T-helper 9 cell (primary cell): ENCODE data around the gene CHCHD5.
"Not testable (repeated sequence)": the region's sequence is repeated elsewhere in the genome, so short reads cannot be mapped to it uniquely, and the experiment has no call there.

Experiments
- DNase-seq: peaks from one replicate; pipeline ENCODE4 v3.0.0-alpha.2; 2020
- total RNA-seq, 2 donors: gene quantifications; one replicate each; lab custom pipeline; 2026; lab: John Stamatoyannopoulos, UW

CHCHD5 gene, protein sequence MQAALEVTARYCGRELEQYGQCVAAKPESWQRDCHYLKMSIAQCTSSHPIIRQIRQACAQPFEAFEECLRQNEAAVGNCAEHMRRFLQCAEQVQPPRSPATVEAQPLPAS
- total RNA-seq: 5.1 to 5.9 reads per million in 2 donors

DNA sequence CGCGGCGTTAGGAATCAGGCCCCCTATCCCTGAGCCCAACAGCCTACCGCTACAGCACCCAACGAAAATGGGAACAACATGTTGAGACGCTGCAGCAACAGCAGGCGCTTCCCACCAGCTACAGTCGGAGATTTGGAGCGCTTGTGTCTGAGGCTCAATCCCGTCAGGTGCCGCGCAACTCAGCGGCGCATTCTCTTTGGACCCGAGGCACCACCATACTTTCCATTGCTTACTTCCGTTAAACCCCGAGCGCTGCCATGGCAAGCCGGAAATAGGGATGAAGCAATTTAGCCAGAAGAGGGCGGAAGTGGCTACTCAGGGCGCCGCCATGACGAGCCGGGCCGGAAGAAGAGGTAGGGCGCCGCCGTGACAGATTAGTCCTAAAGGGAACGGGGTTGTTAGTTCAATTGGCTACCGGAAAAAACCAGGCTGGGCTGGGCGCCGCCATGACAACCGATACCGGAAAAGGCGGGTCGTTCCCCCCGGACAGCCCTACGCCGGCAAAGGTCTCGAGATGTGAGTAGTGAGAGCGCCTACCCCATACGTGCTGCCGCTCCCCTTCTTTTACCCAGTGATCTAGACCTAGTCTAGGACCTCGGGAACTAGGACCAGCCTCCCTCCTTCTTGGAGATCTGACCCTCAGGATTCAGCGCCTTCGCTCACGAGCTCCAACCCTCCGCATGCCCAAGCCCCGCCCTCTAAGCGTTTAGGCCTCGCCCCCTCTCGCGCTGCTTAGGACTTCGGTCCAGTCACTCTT lies at the start of gene CHCHD5:
CHCHD5 (plus strand) TSS at position 476 of the 757 bp plus-strand sequence; CDS start at position 515, 39 bp downstream.
- DNase-seq: peak; percentile 87

DNA sequence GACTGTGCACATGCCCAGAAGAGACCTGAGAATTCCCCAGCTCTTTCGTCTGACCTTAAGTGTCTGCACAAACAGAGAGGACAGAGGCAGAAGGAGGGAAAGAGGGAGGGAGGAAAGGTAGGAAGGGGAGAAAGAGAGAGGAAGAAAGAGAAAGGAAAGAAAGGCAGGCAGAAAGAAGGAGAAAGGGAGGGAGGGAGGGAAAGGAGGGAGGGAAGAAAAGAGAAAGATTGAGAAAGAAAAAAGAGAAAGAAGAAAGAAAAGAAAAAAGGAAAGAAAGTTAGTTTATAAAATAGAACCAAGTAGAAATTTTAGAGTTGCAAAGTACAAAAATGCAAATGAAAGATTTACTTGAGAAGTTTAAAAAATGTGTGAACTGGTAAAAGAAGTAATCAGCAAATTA lies 49.6 kb upstream of the CHCHD5 start:
- no peak for DNase-seq

DNA sequence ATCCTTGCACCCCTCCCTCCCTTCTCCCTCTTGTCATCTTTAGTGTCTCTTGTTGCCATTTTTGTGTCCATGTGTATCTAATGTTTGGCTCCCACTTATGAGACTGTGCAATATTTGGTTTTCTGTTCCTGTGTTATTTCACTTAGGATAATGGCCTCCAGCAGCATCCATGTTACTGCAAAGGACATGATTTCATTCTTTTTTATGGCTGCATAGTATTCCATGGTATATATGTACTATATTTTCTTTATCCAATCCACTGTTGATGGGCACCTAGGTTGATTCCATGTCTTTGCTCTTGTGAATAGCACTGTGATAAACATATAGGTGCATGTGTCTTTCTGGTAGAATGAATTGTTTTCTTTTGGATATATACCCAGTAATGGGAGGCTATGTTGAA lies 47.7 kb upstream of the CHCHD5 start:
- DNase-seq: not testable (repeated sequence)

DNA sequence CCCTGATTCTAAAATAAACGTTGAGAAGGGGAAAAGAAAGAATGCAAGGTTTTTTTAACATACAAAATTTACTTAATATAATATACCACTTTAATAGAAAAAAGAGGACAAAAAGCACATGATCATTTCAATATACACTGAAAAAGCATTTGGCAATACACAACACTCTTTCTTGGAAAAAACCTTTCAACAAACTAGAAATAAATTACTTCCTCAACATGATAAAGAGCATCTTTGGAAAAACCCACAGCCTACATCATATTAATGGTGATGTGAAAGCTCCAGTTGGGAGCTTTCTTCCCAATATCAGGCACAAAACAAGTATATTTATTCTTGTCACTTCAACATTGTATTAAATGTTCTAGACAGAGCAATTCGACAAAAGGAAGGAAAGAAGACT lies 45.1 kb upstream of the CHCHD5 start:
- DNase-seq: no peak

DNA sequence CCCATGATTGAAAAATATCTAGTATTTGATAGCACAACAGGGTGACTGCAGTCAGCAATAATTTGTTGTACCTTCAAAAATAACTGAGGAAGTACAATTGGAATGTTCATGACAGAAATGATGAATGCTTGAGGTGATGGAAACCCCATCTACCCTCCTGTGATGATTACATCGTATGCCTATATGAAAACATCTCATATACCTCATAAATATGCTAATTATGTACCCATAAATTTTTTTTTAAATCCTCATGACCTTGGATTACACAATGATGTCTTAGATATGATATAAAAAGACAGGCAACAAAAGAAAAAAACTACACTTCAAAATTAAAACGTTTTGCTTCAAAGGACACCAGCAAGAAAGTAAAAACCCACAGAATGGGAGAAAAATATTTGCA lies 43.5 kb upstream of the CHCHD5 start:
- DNase-seq: no peak

DNA sequence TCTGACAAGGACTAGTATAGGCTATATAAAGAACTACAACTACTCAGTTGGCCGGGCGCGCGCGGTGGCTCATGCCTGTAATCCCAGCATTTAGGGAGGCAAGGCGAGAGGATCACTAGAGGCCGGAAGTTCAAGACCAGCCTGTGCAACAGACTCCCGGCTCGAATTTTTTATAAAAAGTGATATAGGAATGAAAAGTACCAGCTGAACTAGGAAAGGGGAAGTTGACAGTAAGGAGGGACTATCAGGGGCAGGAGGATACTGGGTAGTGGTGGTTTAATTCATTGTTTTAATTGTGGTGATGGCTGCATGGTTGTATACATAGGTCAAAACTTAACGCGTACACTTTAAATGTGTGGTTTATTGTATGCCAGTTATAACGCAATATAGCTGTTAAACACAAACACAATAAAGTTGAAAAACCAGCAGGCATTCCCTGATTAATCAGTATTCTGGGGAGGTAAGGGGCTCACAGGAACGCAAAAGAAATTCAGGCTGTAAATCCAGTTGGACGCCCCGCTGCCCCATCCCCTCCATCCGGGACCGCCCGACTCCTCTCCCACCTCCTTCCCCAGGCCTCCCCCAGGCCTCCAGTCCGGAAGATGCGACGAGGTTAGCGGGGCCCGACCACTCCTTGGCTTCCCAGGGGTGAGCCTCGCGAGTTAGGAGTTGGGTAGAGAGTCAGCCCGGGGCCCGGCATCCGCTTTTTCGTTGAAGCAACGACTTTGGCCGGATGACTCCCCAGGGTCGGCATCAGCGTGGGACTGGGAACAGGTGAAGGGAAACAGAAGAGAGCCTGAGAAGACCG lies 42.9 kb upstream of the CHCHD5 start:
- DNase-seq: no peak

DNA sequence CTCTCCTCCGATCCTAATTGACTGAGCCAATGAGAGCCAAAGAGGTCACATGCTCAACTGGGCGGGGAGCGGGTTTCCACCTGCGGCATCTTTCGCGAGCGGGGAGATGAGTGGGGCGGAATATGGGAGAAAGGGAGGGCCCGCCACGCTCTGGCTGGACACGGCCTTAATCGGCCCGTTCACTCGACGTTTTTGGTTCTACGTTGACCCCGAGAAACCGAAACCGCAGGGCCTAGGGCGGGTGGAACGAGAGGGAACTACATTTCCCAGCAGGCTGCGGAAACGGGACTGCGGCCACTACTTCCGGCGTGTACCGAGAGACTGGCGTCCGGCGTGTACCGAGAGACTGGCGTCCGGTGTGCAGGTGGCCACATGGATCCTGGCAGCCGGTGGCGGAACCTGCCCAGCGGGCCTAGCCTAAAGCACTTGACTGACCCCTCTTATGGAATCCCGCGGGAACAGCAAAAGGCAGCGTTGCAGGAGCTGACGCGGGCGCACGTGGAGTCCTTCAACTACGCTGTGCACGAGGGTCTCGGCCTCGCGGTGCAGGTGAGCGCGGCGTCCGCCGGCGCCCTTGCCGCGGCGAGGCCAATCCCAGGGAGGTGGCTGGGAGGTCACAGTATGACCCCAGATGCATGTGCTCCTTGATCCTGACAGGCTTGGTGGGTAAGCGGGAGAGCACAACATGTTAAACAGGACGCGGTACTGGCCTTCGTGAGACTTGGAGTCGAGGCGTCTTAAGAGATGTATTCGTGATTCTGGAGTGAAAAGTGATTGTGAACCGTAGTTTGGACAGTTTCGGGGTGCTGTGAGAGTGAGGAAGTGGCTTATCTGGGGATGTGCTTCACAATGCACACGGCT lies 42.1 kb upstream of the CHCHD5 start, which contains the start of gene POLR1B:
POLR1B (plus strand) TSS at position 343 of the 861 bp plus-strand sequence; CDS start at position 373, 30 bp downstream.
- peak; percentile 58 for DNase-seq

DNA sequence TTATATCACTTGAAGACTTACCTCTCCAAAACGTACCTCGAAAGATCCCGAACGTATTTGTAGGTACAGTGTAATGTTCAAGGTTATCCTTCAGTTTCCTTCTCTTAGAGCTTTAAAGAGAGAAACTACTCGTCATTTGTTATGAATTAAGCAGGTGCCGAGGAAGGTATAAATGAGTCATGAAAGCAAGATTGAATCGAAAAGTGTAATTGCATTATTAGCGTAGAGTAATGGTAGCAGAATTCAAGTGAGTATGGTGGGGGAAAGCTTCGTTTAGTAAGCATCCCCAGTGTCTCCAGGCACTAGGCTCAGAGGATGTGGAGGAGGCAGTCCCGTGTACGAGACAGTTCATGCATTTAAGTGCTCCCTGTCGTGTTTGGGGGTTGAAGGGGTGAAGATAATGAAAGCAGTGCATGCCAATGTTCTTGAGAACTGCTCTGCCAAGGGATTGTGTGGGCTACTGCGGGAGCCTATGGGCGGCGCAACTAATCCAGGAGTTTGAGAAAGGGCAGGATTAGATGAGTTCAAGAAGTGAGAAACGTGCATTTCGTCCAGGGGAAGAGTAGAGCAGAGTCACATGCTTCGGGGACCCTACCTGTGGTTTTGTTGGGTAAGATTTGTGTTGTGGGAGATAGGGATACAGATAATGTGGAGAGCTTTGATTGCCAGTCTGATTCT lies 41.3 kb upstream of the CHCHD5 start:
- DNase-seq: no peak

DNA sequence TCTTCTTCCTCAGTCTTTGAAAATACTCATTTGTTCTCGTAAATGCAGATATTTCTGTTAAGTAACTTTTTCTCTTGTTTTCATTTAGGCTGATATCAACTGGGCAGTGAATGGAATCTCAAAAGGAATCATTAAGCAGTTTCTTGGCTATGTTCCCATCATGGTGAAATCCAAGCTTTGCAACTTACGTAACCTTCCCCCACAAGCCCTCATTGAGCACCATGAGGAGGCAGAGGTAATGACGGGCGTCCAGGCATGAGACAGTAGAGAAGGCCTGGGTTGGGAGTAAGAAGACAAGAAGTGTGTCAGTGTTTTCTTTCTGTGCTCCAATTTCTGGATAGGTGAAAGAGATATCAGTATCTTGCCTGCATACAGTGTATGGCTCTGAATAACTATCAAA lies 37.1 kb upstream of the CHCHD5 start:
- DNase-seq: no peak

DNA sequence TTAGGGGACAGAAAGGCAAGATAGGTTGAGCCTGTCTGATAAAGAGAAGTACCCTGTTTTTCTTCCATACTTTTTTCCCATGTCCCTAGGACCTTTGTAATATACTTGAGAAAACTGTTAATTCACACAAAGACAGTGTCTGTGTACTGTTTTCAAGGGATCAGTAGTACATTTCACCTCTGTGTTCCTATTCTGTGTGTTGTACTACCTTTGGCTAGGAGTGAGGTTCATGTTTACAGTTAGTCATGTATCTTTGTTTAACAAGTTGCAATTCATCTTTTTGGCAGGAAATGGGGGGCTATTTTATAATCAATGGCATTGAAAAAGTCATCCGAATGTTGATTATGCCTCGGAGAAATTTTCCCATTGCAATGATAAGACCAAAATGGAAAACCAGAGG lies 35.4 kb upstream of the CHCHD5 start:
- no peak for DNase-seq

DNA sequence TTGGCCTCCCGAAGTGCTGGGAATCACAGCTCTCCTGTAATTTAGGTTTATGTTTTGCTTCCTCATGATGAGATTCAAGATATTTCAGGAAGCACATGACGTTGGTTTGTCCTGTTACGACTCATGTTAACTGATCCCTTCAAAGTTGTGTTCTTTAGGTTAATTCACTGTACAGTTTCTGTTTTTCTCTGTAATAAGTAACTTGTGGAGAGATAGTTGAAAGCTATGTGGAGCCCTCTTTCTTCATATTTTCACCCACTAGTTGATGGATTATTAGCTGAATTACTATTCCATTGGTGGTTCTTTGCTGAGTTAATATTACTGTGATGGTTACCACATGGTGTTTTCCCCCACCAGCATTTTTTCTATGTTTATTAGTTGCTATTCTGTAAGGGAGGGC lies 18.3 kb upstream of the CHCHD5 start:
- no peak for DNase-seq

DNA sequence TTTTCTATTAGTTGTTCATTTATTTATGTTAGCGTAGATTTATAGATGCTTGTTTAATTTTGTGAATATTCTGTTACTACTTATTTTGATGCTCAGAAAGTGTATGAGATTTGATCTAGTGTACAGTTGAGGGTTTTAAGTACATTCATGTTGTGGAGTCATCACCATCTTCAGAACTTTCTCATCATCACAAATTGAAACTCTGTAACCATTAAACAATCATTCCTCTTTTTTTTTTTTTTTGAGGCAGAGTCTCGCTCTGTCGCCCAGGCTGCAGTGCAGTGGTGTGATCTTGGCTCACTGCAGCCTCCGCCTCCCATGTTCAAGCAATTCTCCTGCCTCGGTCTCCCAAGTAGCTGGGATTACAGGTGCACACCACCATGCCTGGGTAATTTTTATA lies 17.9 kb upstream of the CHCHD5 start:
- DNase-seq: not testable (repeated sequence)

DNA sequence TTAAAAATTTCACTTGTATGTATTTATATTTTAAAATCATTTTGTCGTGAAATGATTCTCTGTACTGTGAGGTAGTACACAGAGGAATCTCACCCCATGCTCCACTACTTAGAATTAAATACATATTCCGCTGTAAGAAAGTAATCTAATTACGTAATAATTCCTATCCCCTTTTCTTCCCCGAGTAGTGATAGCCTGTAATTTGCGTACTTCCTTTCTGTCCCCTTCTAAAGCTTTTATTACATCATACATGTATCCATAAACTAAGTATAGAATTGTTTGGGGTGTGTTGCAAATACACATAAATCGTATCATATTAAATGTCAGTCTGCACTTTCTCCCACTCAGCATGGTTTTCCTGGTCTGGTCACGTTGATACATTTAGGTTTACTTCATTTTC lies 12.4 kb upstream of the CHCHD5 start:
- no peak for DNase-seq

DNA sequence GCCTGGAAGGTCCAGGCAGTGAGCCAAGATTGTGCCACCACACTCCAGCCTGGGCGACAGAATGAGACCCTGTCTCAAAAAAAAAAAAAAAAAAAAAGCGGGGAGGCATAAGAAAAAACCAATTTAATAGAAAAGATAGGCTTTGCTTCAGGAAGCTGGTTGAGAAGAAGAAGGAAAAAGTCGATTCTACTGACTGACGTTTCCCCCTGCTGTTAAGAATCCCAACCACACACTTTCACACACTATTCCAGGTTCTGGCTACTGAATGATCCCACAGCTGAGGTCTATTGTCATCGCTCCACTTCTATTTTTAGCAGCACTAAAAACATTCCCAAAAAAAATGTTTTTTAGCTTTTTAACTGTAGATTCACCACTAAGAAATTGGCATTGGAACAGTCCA lies 6.7 kb upstream of the CHCHD5 start:
- DNase-seq: no peak

DNA sequence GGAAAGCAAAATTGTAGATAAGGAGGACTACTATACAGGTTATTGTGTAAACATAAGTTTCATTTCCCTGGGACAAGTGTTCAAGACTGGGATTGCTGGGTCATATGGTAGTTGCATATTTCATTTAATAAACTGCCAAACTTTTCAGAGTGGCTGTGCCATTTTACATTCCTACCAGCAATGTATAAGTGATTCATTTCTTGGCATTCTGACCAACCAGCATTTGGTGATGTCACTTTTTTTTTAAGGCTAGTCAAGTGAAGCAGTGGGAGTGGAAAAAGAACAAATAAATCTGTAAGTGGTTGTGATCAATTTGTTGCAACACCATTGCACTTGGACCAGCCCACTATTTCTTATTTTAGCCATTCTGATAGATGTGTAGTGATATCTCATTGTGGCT lies 5.2 kb upstream of the CHCHD5 start:
- DNase-seq: no peak

DNA sequence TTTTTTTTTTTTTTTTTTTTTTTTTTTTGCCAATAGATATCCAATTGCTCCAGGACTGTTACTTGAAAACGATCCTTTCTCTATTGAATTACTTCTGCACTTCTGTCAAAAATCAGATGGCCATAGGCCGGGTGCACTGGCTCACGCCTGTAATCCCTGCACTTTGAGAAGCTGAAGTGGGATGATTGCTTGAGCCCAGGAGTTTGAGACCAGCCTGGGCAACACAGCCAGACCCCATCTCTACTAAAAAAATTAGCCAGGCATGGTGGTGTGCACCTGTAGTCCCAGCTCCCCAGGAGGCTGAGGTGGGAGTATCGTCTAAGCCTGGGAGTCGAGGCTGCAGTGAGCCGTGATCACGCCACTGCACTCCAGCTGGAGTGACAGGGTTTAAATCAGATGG lies 4.3 kb upstream of the CHCHD5 start:
- DNase-seq: no peak

DNA sequence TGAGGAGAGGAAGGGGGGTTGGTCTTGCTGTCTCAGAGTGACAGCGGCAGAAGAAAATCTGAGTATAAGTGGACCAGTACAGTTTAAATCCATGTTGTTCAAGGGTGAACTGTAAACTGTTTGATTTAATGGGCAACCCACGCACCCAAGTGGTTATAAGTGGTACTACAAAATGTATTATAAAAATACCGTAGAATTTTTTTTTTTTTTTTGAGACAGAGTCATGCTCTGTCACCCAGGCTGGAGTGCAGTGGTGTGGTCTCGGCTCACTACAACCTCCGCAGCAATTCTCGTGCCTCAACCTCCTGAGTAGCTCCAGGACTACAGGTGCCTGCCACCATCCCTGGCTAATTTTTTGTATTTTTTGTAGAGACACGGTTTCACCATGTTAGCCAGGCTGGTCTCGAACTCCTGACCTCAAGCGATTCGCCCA lies 2.1 kb upstream of the CHCHD5 start:
- no peak for DNase-seq

DNA sequence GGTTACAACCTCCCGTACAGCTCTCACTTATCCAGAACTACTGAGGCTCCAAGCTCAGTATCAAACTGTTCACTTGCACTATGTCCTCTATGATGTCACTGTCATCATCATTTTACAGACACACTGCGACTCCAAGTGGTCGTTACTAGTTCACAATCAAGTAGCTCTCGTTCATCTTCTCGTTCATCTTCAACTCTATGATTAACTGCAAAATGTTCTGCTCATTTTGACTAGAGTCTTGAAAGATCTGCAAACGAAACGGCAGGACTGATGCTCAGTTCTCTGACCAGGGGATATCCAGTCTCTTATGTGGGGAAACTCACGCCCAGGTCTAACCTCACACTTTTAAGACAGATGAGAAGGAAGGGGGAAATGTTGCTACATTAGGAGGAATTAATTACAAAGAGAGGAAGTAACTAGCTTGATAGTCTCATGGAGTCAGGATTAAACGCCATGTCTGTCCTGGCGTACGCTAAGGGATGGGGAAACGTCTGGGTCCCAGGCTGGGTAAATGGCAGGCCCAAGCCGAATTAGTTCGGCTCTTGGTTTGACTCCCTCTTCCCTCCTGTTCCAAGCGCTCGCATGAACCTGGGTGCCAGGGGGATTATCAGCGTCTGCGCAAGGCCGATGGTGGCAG lies 794 bp upstream of the CHCHD5 start:
- no peak for DNase-seq

DNA sequence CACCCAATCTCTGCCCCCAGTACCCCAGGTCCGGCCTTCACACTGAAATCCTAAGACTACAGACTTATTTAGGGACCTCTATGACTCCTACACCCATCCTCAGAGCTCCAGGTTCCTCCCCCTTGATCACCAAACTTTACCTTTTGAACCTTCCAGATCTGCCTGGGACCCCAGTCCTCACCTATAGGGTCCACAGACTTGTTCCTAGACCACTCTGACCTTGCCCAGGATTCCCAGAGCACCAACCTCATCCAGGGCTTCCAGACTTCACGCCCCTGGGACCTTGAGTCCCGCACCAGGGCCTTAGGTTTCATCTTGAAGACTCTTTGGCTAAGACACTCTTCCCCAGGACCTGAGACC lies 462 bp downstream of the CHCHD5 start:
- DNase-seq: no peak

DNA sequence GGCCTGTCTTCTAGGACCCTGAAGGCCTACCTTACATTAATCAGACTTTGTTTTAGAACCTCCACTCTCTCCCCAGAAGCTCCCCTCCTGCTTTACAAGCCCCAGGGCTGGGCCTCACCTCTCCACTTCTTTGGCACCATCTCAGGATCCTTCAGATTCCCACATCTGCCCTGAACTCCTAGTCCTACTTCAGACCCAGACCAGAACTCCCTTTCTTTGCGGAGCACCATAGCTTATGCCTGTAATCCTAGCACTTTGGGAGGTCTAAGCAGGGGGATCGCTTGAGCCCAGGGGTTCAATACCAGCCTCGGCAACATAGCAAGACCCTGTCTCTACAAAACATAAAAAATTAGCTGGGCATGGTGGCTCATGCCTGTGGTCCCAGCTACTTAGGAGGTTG lies 991 bp downstream of the CHCHD5 start:
- DNase-seq: no peak

DNA sequence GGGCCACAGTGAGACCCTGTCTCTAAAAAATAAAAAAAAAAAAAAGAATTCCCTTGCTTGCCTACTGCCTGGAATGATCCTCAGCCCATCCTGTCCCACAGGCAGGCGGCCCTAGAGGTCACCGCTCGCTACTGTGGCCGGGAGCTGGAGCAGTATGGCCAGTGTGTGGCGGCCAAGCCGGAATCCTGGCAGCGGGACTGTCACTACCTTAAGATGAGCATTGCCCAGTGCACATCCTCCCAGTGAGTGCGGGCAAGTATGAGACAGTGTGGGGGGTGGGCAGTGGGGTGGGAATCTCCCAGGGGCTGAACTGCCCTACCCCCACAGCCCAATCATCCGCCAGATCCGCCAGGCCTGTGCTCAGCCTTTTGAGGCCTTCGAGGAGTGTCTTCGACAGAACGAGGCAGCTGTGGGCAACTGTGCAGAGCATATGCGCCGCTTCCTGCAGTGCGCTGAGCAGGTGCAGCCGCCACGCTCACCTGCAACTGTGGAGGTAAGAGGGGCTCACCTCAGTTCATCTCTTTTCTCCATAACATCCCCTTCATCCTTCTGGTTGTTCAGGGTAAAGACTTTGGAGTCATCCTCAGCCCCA lies 1.6 kb downstream of the CHCHD5 start:
- no peak for DNase-seq
